ENCODE measurements around the gene PTPRN2. TPM values are rescaled to one million over a fixed set of nuclear protein-coding genes. Genes with fewer than 3 reads are reported as not detected.

The PTPRN2 gene
- total RNA-seq, 2 donors from 2014 or later: 26.1 to 55.5 TPM

GRCh38 chr7:157974678-157975230 is 612.9 kb downstream of the PTPRN2 start:
- no peak for TF ChIP-seq CTCF (IDR thresholded peaks at IDR 0.05)
- TF ChIP-seq POLR2A (IDR thresholded peaks at IDR 0.05): no peak
- TF ChIP-seq POLR2AphosphoS5 (IDR thresholded peaks at IDR 0.05): no peak
- no peaks in the 10 kb centered on the region for H3K4me1 ChIP-seq (replicated peaks)
- WGBS: 94% methylated on average over 11 of the region's 11 CpGs
- no peak overlapping the region for H3K4me3 ChIP-seq
- H3K27me3 ChIP-seq (replicated peaks; ENCODE audit: insufficient read depth): no peaks in the 10 kb centered on the region
- H3K27ac ChIP-seq: no peak overlapping the region
- intact Hi-C loops (cut with DNase I): no loop called here
- no peak for DNase-seq (ENCODE audit: low spot score)
- no peaks in the 10 kb centered on the region for H3K9me3 ChIP-seq
- no peaks in the 10 kb centered on the region for H3K36me3 ChIP-seq

- TF ChIP-seq CTCF (IDR thresholded peaks at IDR 0.05): no peak
- TF ChIP-seq POLR2AphosphoS5 (IDR thresholded peaks at IDR 0.05): no peak
- TF ChIP-seq POLR2A (IDR thresholded peaks at IDR 0.05): no peak
- H3K36me3 ChIP-seq: no peaks in the 10 kb centered on the region
- DNase-seq (ENCODE audit: low spot score): no peak
- no peaks in the 10 kb centered on the region for H3K27me3 ChIP-seq (replicated peaks; ENCODE audit: insufficient read depth)
- H3K4me1 ChIP-seq (replicated peaks): no peaks in the 10 kb centered on the region
- no peak overlapping the region for H3K27ac ChIP-seq
- intact Hi-C loops (cut with DNase I): no loop called here
- H3K9me3 ChIP-seq: no peaks in the 10 kb centered on the region
- 98% methylated on average over 23 of the region's 23 CpGs for WGBS
- H3K4me3 ChIP-seq: no peak overlapping the region
Observed at GRCh38 chr7:157973971-157974677, 613.5 kb downstream of the PTPRN2 start.

DNA sequence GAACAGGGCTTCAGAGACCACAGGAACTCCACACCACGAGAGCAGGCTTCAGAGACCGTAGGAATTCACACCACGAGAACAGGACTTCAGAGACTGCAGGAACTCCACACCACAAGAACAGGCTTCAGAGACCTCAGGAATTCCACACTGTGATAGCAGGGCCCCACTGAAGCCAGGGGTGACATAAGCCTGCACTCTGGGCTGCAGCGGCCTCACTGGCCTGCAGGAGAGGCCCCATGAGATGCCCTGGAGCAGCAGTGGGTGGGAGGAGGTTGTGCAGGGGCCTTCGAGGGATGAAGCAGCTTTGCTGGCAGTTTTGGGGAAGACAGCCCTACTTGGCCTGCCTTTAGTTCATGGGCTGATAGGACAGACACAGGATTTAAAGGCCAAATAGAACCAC is 614.7 kb downstream of the PTPRN2 start:
- no peaks in the 10 kb centered on the region for H3K9me3 ChIP-seq
- DNase-seq (ENCODE audit: low spot score): no peak
- intact Hi-C loops (cut with DNase I): no loop called here
- no peaks in the 10 kb centered on the region for H3K27me3 ChIP-seq (replicated peaks; ENCODE audit: insufficient read depth)
- TF ChIP-seq CTCF (IDR thresholded peaks at IDR 0.05): no peak
- no peak for TF ChIP-seq POLR2A (IDR thresholded peaks at IDR 0.05)
- no peak for TF ChIP-seq POLR2AphosphoS5 (IDR thresholded peaks at IDR 0.05)
- WGBS: 94% methylated on average over 5 of the region's 5 CpGs
- H3K36me3 ChIP-seq: no peaks in the 10 kb centered on the region
- H3K4me3 ChIP-seq: no peak overlapping the region
- no peak overlapping the region for H3K27ac ChIP-seq
- H3K4me1 ChIP-seq (replicated peaks): no peaks in the 10 kb centered on the region

GRCh38 chr7:157971501-157971900 is 616.1 kb downstream of the PTPRN2 start:
- Histone ChIP-seq H3K9me3 (no peaks in the 10 kb centered on the region), H3K36me3 (no peaks in the 10 kb centered on the region), H3K27ac (no peak overlapping the region), H3K27me3 (replicated peaks; ENCODE audit: insufficient read depth) (no peaks in the 10 kb centered on the region), H3K4me3 (no peak overlapping the region), H3K4me1 (replicated peaks) (no peaks in the 10 kb centered on the region)
- no peak for TF ChIP-seq POLR2AphosphoS5 (IDR thresholded peaks at IDR 0.05)
- TF ChIP-seq POLR2A (IDR thresholded peaks at IDR 0.05): no peak
- no peak for TF ChIP-seq CTCF (IDR thresholded peaks at IDR 0.05)
- intact Hi-C loops (cut with DNase I): no loop called here
- WGBS: 51% methylated on average over 5 of the region's 5 CpGs
- DNase-seq (ENCODE audit: low spot score): no peak

DNA sequence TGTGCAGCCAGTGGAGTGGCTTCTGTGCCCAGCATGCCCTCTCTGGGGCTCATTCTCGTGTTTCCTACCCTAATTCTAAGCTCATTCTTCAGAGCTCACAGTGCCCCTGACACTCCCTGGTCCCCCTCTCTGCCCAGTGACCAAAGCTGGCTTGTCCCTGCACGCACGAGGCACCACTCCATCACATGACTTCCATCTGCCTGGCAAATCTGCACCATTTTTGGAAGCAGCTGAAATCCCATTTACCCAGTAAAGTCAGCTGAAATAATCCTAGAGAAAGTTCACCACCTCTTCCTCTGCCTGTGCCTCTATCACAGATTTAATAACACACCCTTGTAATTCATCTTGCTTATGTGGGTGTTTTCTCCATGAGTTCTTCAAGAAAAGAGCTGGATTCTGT is 616.9 kb downstream of the PTPRN2 start:
- Histone ChIP-seq H3K36me3 (no peaks in the 10 kb centered on the region), H3K27ac (no peak overlapping the region), H3K9me3 (no peaks in the 10 kb centered on the region), H3K4me1 (replicated peaks) (no peaks in the 10 kb centered on the region), H3K27me3 (replicated peaks; ENCODE audit: insufficient read depth) (no peaks in the 10 kb centered on the region), H3K4me3 (no peak overlapping the region)
- 38% methylated on average over 3 of the region's 3 CpGs for WGBS
- intact Hi-C loops (cut with DNase I): no loop called here
- no peak for DNase-seq (ENCODE audit: low spot score)
- TF ChIP-seq POLR2AphosphoS5 (IDR thresholded peaks at IDR 0.05) (no peak), POLR2A (IDR thresholded peaks at IDR 0.05) (no peak), CTCF (IDR thresholded peaks at IDR 0.05) (no peak)
